Spleen (tissue), 11 donors: ENCODE measurements around the gene PTPRT. TPM values are rescaled to one million over a fixed set of nuclear protein-coding genes. Genes with fewer than 3 reads are reported as not detected.

Experiments used
- DNase-seq: peaks from one replicate; pipeline ENCODE4 v3.0.0-alpha.2; 2020
- H3K27ac ChIP-seq, 8 donors: fragments of 200-600 bp; sonication (generic) in 7 of 8; 1 replicate in 4 of 8; 2 replicates in 4 of 8; pipeline versions ENCODE4 v1.5.0 to v1.8.0; 2016 to 2021; ENCODE audit warnings: inconsistent platforms in 4 of 8, mild to moderate bottlenecking in 4 of 8, moderate library complexity in 1 of 8
- H3K27me3 ChIP-seq, 7 donors: fragments of 200-600 bp; sonication (generic) in 6 of 7; replicated peaks in 1 of 7; 1 replicate in 4 of 7; 2 replicates in 3 of 7; pipeline versions ENCODE4 v1.5.0 to v1.8.0; 2016 to 2021; ENCODE audit warnings: inconsistent platforms in 3 of 7, mild to moderate bottlenecking in 1 of 7
- H3K36me3 ChIP-seq, 6 donors: fragments of 200-600 bp; sonication (generic) in 5 of 6; 1 replicate in 4 of 6; 2 replicates in 2 of 6; pipeline versions ENCODE4 v1.5.0 to v1.8.0; 2016 to 2021; ENCODE audit warnings: inconsistent platforms in 2 of 6
- H3K4me1 ChIP-seq, 6 donors: fragments of 200-600 bp; sonication (generic) in 5 of 6; 1 replicate in 3 of 6; 2 replicates in 3 of 6; pipeline versions ENCODE4 v1.5.0 to v1.8.0; 2016 to 2021; ENCODE audit warnings: inconsistent platforms in 3 of 6
- H3K4me3 ChIP-seq, 8 donors: fragments of 200-600 bp; sonication (generic) in 7 of 8; 1 replicate in 4 of 8; 2 replicates in 4 of 8; pipeline versions ENCODE4 v1.5.0 to v1.8.0; 2016 to 2021; ENCODE audit warnings: inconsistent platforms in 4 of 8, mild to moderate bottlenecking in 4 of 8, moderate library complexity in 2 of 8
- H3K9me3 ChIP-seq, 8 donors: fragments of 200-600 bp; sonication (generic) in 7 of 8; 1 replicate in 4 of 8; 2 replicates in 4 of 8; pipeline versions ENCODE4 v1.5.0 to v1.8.0; 2016 to 2021; ENCODE audit warnings: inconsistent platforms in 4 of 8
- CTCF ChIP-seq, 11 experiments: fragments of 200-600 bp in 7 of 11; fragments of 450-650 bp in 4 of 11; sonication (generic) in 4 of 11; IDR thresholded peaks in 8 of 11; conservative IDR thresholded peaks in 3 of 11; 1 replicate in 7 of 11; 2 replicates in 4 of 11; pipeline versions ENCODE4 v1.4.0 to v1.8.0; 2016 to 2021; ENCODE audit warnings: antibody characterized with exemption in 11 of 11, inconsistent platforms in 4 of 11, mild to moderate bottlenecking in 1 of 11
- POLR2A ChIP-seq, 3 donors: fragments of 450-650 bp; IDR thresholded peaks; one replicate each; pipeline ENCODE4 v1.5.1; 2017; ENCODE audit warnings: antibody characterized with exemption in 3 of 3, mild to moderate bottlenecking in 1 of 3
- POLR2AphosphoS5 ChIP-seq, 3 donors: sonication (generic); formaldehyde crosslinking; IDR thresholded peaks; one replicate each; pipeline ENCODE4 v1.5.1; 2017; ENCODE audit warnings: antibody characterized with exemption in 3 of 3
- WGBS, 5 donors: extraction: QIAGEN DNeasy Blood & Tissue Kit in 3 of 5; methylation state at CpG; one replicate each; pipeline versions ENCODE4 v1.1.5 to v1.1.7; 2013 to 2018; 5-methylcytosine and 5-hydroxymethylcytosine counted together
- intact Hi-C: fragments of 100-400 bp; cut with DNase I; formaldehyde crosslinking; loops from one replicate; pipeline ENCODE4 v1.15.0; 2023; ENCODE audit warnings: low total_unique reads
- polyA plus RNA-seq, 3 donors: library from polyadenylated mRNA; stranded (reverse); fragments of 200-250 nt; gene quantifications; one replicate each; pipeline ENCODE4 v1.2.1, GENCODE V29; 2013
- total RNA-seq, 7 donors: library from RNA; depleted of rRNA in 3 of 7; stranded (reverse); fragments of >200 nt in 3 of 7; fragmentation: NEBNext Ultra II Directional in 4 of 7; extraction: Animal tissue kit (Norgen Biotek cat#: 25700) in 4 of 7; gene quantifications; one replicate each; pipeline versions ENCODE4 v1.1.0 to v1.2.1, GENCODE V29; 2016 to 2021
- donor health status: healthy with polysubstance abuse.
- donor health status: DM: no; HTN: no; CAD: no; lungs with moderate emphysema.
- donor health status: DM: no; HTN: no; CAD: no.
- donor health status: Bipolar disorder and iron deficiency.
- donor health status: healthy.
- donor health status: DM: no; HTN: no; CAD: no.
- donor health status: DM: yes; HTN: yes; CAD: no.

PTPRT gene
- total and polyA plus RNA-seq, 10 donors = 0.02 to 4.7 (median 1.2) TPM

GRCh38 chr20:43191946-43192863, 2.5 kb upstream of the PTPRT start:
- Histone ChIP-seq H3K36me3 (no peaks in the 10 kb centered on the region), H3K4me3 (no peak overlapping the region), H3K9me3 (no peaks in the 10 kb centered on the region), H3K27me3 (peaks cover 0 to 67% (median 45%) of the 10 kb centered on the region in 7 donors), H3K27ac (no peak overlapping the region), H3K4me1 (peaks cover 0 to 26% (median 13%) of the 10 kb centered on the region in 6 donors)
- intact Hi-C loops = no loop called here
- DNase-seq = no peak
- no peak for TF ChIP-seq POLR2AphosphoS5 (IDR thresholded peaks at IDR 0.05)
- no peak for TF ChIP-seq POLR2A (IDR thresholded peaks at IDR 0.05)
- peak in 4 of 11 experiments; percentile 13 to 40 (median 36) for TF ChIP-seq CTCF (IDR thresholded peaks at IDR 0.05 in 8 of 11, conservative IDR thresholded peaks at IDR 0.05 in 3 of 11)
- WGBS, 5 donors = 23 to 29% (median 26%) methylated on average over 12 of the region's 12 CpGs

- Histone ChIP-seq H3K4me3 (no peak overlapping the region), H3K27me3 (peaks cover 0 to 73% (median 45%) of the 10 kb centered on the region in 7 donors), H3K4me1 (peaks cover 0 to 26% (median 13%) of the 10 kb centered on the region in 6 donors), H3K9me3 (no peaks in the 10 kb centered on the region), H3K36me3 (no peaks in the 10 kb centered on the region), H3K27ac (no peak overlapping the region)
- no peak for DNase-seq
- intact Hi-C loops = no loop called here
- TF ChIP-seq POLR2A (IDR thresholded peaks at IDR 0.05) (no peak), CTCF (IDR thresholded peaks at IDR 0.05 in 8 of 11, conservative IDR thresholded peaks at IDR 0.05 in 3 of 11) (no peak), POLR2AphosphoS5 (IDR thresholded peaks at IDR 0.05) (no peak)
- WGBS, 5 donors = 52 to 78% (median 61%) methylated on average over 5 of the region's 5 CpGs
Observed at GRCh38 chr20:43191143-43191542, 1.4 kb upstream of the PTPRT start.

GRCh38 chr20:43190332-43190953, 737 bp upstream of the PTPRT start:
- no peak for DNase-seq
- Histone ChIP-seq H3K36me3 (no peaks in the 10 kb centered on the region), H3K4me1 (peaks cover 0 to 26% (median 13%) of the 10 kb centered on the region in 6 donors), H3K4me3 (no peak overlapping the region), H3K27ac (no peak overlapping the region), H3K9me3 (no peaks in the 10 kb centered on the region), H3K27me3 (peaks cover 0 to 78% (median 45%) of the 10 kb centered on the region in 7 donors)
- 5 to 13% (median 9%) methylated on average over 22 to 24 of the region's 24 CpGs for WGBS, 5 donors
- intact Hi-C loops = no loop called here
- no peak for TF ChIP-seq CTCF (IDR thresholded peaks at IDR 0.05 in 8 of 11, conservative IDR thresholded peaks at IDR 0.05 in 3 of 11)
- TF ChIP-seq POLR2A (IDR thresholded peaks at IDR 0.05) = no peak
- no peak for TF ChIP-seq POLR2AphosphoS5 (IDR thresholded peaks at IDR 0.05)
